ENCODE data around the gene PIPOX.

PIPOX gene

DNA sequence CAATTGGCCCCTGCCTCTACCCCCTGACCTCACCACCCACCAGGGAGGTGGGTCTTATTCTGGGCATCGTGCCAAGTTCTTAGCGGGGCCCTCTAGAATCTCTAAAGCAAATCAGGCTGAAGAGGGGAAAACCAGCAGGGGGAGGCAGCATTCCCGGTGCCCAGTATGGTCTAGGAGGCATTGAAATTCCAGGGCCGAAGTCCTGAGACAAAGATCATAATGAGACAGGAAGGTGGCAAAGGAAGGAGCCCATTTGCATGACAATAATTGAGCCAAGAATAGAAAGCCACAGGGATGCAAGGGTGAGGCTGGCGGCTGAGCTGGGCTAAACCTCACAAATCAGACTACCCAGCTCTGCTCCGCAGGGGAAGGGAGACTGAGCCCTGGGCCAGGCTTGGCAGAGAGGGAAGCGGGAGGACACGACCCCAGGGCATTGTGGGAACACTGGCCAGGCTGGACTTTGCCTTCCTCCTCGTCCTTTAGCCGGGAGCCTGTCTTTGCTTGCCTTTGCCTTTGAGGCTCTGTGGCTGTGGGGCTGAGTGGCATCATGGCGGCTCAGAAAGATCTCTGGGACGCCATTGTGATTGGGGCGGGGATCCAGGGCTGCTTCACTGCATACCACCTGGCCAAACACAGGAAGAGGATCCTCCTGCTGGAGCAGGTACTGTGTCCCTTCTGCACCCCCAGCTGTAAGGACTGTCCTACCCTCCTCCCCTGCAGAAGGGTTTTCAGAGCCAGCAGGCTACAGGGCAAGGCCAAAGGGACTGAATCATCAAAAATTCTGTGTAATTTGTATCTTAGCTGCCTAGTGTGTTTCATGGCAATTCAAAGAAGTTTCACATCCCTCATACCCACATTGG lies at the start of gene PIPOX:
Gene PIPOX, plus strand, starts transcription at position 463 of the 860 bp plus-strand sequence. Its CDS starts 85 bp downstream, at position 548.
- Histone ChIP-seq H3K9me3 (replicated peaks in 1 of 11) (no peaks in the 10 kb centered on the region), H3K4me3 (peak within 1 kb of the TSS in 5 of 10 experiments; percentile 3 to 18 (median 8); a peak in 5 of 20 replicates), H3K36me3 (no peaks in the 10 kb centered on the region), H3K4me2 (peak within 1 kb of the TSS; percentile 70 to 97 (median 88)), H3K27ac (peak within 1 kb of the TSS; percentile 3 to 88 (median 65); a peak in 21 of 22 replicates), H4K20me1 (peaks cover 0 to 5% (median 0%) of the 10 kb centered on the region in 11 experiments; a peak in 2 of 22 replicates), H3K4me1 (peaks cover 39 to 76% (median 49%) of the 10 kb centered on the region in 10 experiments), H3K27me3 (no peaks in the 10 kb centered on the region; a peak in 1 of 22 replicates), H3K9ac (peak within 1 kb of the TSS in 9 of 11 experiments; percentile 16 to 65 (median 48); a peak in 14 of 22 replicates)
- no peak for TF ChIP-seq Cebpa-rat (IDR thresholded peaks at IDR 0.05)

DNA sequence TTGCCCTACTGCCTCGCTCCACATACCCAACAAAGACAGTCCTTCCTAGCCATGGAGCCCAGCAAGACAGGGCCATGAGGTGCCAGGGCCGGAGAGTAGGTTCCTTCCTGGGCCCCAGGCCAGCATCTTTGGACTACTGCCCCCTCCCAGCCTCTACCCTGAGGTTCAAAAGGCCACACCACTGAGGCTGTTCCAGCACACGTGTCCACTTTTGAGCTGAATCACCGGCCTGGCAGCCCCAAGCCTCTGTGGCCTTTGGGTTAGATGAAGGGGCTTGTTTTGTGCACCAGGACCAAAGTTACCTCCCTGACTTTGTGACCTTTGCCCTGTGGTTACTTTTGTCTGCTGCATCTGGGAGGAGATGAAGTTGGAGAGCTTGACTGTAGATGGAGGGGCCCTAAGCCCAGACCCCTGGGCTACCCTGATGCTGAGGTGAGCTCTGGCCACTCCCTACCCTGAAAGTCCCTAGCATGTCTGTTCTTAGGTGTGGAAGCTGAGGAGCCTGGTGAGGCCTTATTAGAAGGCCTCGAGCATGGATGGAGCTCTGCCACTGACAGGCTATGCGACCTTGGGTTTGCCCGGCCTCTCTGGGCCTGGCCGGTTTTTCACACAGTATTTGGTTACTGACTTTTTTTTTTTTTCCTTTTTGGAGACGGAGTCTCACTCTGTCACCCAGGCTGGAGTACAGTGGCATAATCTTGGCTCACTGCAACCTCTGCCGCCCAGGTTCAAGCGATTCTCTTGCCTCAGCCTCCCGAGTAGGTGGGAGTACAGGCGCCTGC lies 49.1 kb upstream of the PIPOX start:
- H3K4me2 ChIP-seq, result no peak overlapping the region
- H3K4me3 ChIP-seq, result no peak overlapping the region
- no peak overlapping the region for H3K9ac ChIP-seq
- TF ChIP-seq Cebpa-rat (IDR thresholded peaks at IDR 0.05), result no peak
- no peaks in the 10 kb centered on the region; a peak in 1 of 22 replicates for H4K20me1 ChIP-seq
- H3K27me3 ChIP-seq, result no peaks in the 10 kb centered on the region
- H3K27ac ChIP-seq, result no peak overlapping the region
- H3K9me3 ChIP-seq (replicated peaks in 1 of 11), result peaks cover 0 to 7% (median 0%) of the 10 kb centered on the region in 11 experiments; a peak in 1 of 22 replicates
- peaks cover 0 to 13% (median 7%) of the 10 kb centered on the region in 10 experiments; a peak in 10 of 20 replicates for H3K4me1 ChIP-seq
- no peaks in the 10 kb centered on the region for H3K36me3 ChIP-seq

GRCh38 chr17:28996554-28997096 lies 46.3 kb upstream of the PIPOX start:
- Histone ChIP-seq H3K4me3 (no peak overlapping the region), H3K4me1 (peaks cover 0 to 13% (median 7%) of the 10 kb centered on the region in 10 experiments; a peak in 10 of 20 replicates), H4K20me1 (peaks cover 0 to under 1% (median 0%) of the 10 kb centered on the region in 11 experiments; a peak in 2 of 22 replicates), H3K4me2 (peak overlapping the region in 2 of 11 experiments; percentile 20 to 40; a peak in 1 of 22 replicates), H3K9me3 (replicated peaks in 1 of 11) (no peaks in the 10 kb centered on the region), H3K9ac (no peak overlapping the region), H3K27ac (no peak overlapping the region), H3K27me3 (no peaks in the 10 kb centered on the region; a peak in 1 of 22 replicates), H3K36me3 (no peaks in the 10 kb centered on the region)
- no peak for TF ChIP-seq Cebpa-rat (IDR thresholded peaks at IDR 0.05)

DNA sequence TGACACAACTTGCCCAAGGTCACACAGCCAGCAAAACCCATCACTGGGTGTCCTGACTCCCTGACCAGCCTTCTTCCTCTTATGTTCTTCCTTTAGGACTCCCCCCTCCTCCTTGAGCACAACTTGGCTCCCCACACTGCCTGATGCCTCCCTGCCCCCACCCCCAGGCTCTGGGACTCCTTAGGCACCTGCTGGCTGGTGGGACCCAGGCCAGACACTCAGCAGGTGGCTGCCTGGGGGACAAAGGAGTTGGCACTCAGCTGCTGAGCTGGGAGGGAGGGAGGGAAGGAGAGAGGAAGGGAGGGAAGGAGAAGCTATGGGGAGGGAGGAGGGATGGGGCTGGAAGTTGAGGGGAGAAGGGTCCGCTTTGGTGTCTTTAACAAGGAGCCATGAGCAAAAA lies 45.1 kb upstream of the PIPOX start:
- no peak overlapping the region for H3K4me3 ChIP-seq
- H4K20me1 ChIP-seq, result peaks cover 0 to 11% (median 0%) of the 10 kb centered on the region in 11 experiments; a peak in 3 of 22 replicates
- H3K36me3 ChIP-seq, result no peaks in the 10 kb centered on the region
- TF ChIP-seq Cebpa-rat (IDR thresholded peaks at IDR 0.05), result no peak
- 0 out of 22 replicates have a peak overlapping the region, but pooled peaks of 1 of the 11 experiments have one; percentile 2 for H3K4me2 ChIP-seq
- H3K4me1 ChIP-seq, result peaks cover 0 to 13% (median 7%) of the 10 kb centered on the region in 10 experiments; a peak in 10 of 20 replicates
- H3K9ac ChIP-seq, result no peak overlapping the region
- H3K27ac ChIP-seq, result no peak overlapping the region
- H3K27me3 ChIP-seq, result peaks cover 0 to 7% (median 2%) of the 10 kb centered on the region in 11 experiments; a peak in 8 of 22 replicates
- H3K9me3 ChIP-seq (replicated peaks in 1 of 11), result no peaks in the 10 kb centered on the region

GRCh38 chr17:28999206-28999605 lies 43.7 kb upstream of the PIPOX start:
- peaks cover 0 to 23% (median 0%) of the 10 kb centered on the region in 11 experiments; a peak in 7 of 22 replicates for H4K20me1 ChIP-seq
- no peak overlapping the region for H3K4me2 ChIP-seq
- H3K27me3 ChIP-seq, result peaks cover 11 to 21% (median 16%) of the 10 kb centered on the region in 11 experiments
- no peaks in the 10 kb centered on the region for H3K36me3 ChIP-seq
- no peak overlapping the region for H3K27ac ChIP-seq
- no peak overlapping the region for H3K9ac ChIP-seq
- H3K4me3 ChIP-seq, result no peak overlapping the region
- no peaks in the 10 kb centered on the region for H3K9me3 ChIP-seq (replicated peaks in 1 of 11)
- TF ChIP-seq Cebpa-rat (IDR thresholded peaks at IDR 0.05), result no peak
- H3K4me1 ChIP-seq, result peaks cover 0 to 13% (median 7%) of the 10 kb centered on the region in 10 experiments; a peak in 10 of 20 replicates

- Histone ChIP-seq H3K36me3 (no peaks in the 10 kb centered on the region), H3K27ac (no peak overlapping the region), H3K27me3 (peaks cover 27 to 37% (median 33%) of the 10 kb centered on the region in 11 experiments), H4K20me1 (peaks cover 0 to 36% (median 0%) of the 10 kb centered on the region in 11 experiments; a peak in 7 of 22 replicates), H3K4me3 (no peak overlapping the region), H3K4me1 (peaks cover 0 to 14% (median 6%) of the 10 kb centered on the region in 10 experiments; a peak in 10 of 20 replicates), H3K9ac (no peak overlapping the region), H3K9me3 (replicated peaks in 1 of 11) (peaks cover 0 to 6% (median 0%) of the 10 kb centered on the region in 11 experiments; a peak in 4 of 22 replicates), H3K4me2 (no peak overlapping the region)
- TF ChIP-seq Cebpa-rat (IDR thresholded peaks at IDR 0.05), result no peak
These were observed 42.0 kb upstream of the PIPOX start for GRCh38 chr17:29000973-29001372.

GRCh38 chr17:29002811-29003210 lies 40.1 kb upstream of the PIPOX start:
- Histone ChIP-seq H3K4me1 (peaks cover 0 to 8% (median 4%) of the 10 kb centered on the region in 10 experiments; a peak in 8 of 20 replicates), H3K9me3 (replicated peaks in 1 of 11) (peaks cover 0 to 6% (median 0%) of the 10 kb centered on the region in 11 experiments; a peak in 4 of 22 replicates), H4K20me1 (peaks cover 0 to 36% (median 0%) of the 10 kb centered on the region in 11 experiments; a peak in 7 of 22 replicates), H3K36me3 (no peaks in the 10 kb centered on the region), H3K27me3 (peaks cover 27 to 40% (median 33%) of the 10 kb centered on the region in 11 experiments), H3K4me3 (no peak overlapping the region), H3K27ac (no peak overlapping the region), H3K9ac (no peak overlapping the region), H3K4me2 (no peak overlapping the region; a peak in 1 of 22 replicates)
- no peak for TF ChIP-seq Cebpa-rat (IDR thresholded peaks at IDR 0.05)

GRCh38 chr17:29003289-29003688 lies 39.7 kb upstream of the PIPOX start:
- Histone ChIP-seq H3K27me3 (peaks cover 27 to 40% (median 33%) of the 10 kb centered on the region in 11 experiments), H3K36me3 (no peaks in the 10 kb centered on the region), H3K27ac (no peak overlapping the region), H4K20me1 (peaks cover 0 to 37% (median 0%) of the 10 kb centered on the region in 11 experiments; a peak in 7 of 22 replicates), H3K9ac (no peak overlapping the region), H3K4me3 (no peak overlapping the region), H3K9me3 (replicated peaks in 1 of 11) (peaks cover 0 to 6% (median 0%) of the 10 kb centered on the region in 11 experiments; a peak in 4 of 22 replicates), H3K4me1 (peaks cover 0 to 11% (median 4%) of the 10 kb centered on the region in 10 experiments; a peak in 8 of 20 replicates), H3K4me2 (no peak overlapping the region)
- no peak for TF ChIP-seq Cebpa-rat (IDR thresholded peaks at IDR 0.05)
